HG02884 (cell line): ENCODE data around the gene UBXN1.

Source experiments
- ATAC-seq: cut with Tn5 transposase; IDR thresholded peaks from one replicate; pipeline ENCODE4 v1.9.1; 2021; ENCODE audit warnings: mild to moderate bottlenecking, moderate library complexity; ENCODE audit not compliant: unreplicated experiment

UBXN1 gene, protein sequence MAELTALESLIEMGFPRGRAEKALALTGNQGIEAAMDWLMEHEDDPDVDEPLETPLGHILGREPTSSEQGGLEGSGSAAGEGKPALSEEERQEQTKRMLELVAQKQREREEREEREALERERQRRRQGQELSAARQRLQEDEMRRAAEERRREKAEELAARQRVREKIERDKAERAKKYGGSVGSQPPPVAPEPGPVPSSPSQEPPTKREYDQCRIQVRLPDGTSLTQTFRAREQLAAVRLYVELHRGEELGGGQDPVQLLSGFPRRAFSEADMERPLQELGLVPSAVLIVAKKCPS

GRCh38 chr11:62678770-62679696 lies at the start of gene UBXN1:
UBXN1 (minus strand) TSS chr11:62679073; CDS start chr11:62678923, 150 bp downstream.
- peak; percentile 69 for ATAC-seq

DNA sequence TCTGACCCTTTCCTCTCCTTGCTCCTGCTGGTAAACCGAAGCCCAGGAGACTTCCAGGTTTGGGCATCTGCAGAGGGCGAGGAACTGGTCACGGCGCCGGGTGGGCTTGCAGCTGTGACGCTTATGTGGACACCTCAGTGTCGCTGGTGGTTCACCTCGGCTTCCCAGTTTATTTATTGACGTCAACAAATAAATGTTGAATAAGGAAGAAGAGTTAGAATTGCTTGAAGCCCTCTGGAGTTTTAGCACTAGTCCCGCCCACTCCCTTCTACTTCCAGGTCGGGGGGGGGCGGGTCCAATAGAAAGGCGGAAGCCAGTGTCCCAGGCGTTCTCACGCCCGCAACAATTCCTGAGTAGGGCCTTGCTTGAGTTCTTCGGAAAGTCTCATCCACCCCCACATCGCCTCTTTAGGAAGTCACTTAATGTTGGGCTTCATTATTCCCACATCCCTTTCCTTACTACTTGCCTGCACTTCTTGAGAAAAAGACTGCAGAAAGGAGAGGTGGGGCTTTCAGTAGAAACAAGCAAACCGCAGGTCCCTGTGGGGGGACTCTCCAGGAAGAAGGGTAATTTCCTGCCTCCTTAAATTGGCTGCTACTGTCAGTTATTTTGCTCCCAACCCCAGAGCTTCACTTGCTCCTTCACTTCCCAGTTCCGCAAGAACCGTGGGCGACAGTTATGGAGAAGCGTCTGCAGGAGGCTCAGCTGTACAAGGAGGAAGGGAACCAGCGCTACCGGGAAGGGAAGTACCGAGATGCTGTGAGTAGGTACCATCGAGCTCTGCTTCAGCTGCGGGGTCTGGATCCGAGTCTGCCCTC lies 49.5 kb upstream of the UBXN1 start, which contains the start of gene TTC9C:
TSS of gene TTC9C (plus strand) at position 316 of the 818 bp plus-strand sequence. CDS start at position 679, 363 bp downstream.
- peak; percentile 13 for ATAC-seq

DNA sequence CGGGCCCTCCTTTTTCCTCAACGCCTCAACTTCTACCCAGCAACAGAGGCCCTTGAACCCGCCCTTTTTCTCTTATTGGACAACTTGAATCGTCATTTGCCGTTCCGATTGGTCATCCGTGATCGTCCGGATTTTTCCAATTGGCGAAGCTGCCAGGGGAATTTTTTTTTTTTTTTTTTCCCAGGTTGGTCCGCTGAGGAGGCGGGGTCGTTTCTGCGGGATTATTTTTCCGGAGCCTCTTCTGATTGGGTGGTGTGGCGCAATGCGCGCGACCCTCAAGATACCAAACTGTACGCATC lies 48.9 kb upstream of the UBXN1 start:
- ATAC-seq = peak; percentile 46

- ATAC-seq = peak; percentile 60
Observed at GRCh38 chr11:62727165-62727871, 48.4 kb upstream of the UBXN1 start, which contains the start of gene HNRNPUL2. HNRNPUL2 (minus strand) TSS chr11:62727457; CDS start chr11:62727156, 301 bp downstream.

DNA sequence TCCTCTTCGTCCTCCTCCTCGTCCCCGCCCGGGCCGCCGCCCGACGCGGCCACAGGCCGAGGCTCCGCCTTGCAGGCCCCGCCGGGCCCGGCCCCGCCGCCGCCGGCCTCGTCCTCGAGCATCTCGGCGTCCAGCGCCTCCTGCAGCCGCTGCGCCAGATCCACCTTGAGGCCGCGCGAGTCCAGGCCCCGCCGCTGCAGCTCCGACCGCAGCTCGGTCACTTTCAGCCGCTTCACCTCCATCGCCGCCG lies 48.0 kb upstream of the UBXN1 start:
- ATAC-seq = peak; percentile 2

DNA sequence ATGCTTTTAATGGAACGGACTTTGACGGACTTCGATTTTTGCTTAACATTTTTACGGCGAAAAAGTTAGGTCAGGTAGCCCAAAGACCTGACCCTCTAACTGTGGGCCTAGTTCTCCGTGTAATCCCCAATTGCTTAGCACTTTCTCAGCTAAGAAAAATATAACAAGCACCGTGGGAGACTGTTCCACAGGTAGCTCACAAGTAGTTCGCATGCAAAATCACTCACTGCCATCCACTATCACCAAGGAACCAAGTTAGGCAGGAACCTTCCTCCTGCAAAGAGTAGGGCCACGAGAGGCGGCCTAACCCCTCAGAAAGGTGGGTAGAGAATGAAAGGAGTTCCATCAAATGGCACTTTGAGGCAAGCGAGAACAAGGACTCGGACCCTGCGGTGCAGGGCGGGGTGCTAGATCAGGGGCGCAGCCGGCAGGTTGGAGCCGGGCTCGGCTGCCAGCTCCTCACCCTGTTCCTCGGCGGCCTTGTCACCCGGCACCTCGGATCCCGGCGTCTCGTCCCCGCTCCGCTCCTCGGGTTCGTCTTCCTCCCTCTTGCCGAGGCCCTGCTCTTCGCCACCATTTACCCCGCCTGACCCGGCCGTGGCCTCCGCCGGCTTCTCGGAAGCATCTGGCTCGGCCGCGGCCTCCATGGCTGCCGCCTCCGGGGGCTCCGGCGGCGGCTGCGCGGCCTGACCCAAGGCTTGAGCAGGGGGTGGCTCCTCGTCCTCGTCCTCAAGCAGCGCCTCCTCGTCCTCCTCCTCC lies 47.5 kb upstream of the UBXN1 start:
- no peak for ATAC-seq

- ATAC-seq = no peak
Observed at GRCh38 chr11:62725646-62726045, 46.8 kb upstream of the UBXN1 start.

DNA sequence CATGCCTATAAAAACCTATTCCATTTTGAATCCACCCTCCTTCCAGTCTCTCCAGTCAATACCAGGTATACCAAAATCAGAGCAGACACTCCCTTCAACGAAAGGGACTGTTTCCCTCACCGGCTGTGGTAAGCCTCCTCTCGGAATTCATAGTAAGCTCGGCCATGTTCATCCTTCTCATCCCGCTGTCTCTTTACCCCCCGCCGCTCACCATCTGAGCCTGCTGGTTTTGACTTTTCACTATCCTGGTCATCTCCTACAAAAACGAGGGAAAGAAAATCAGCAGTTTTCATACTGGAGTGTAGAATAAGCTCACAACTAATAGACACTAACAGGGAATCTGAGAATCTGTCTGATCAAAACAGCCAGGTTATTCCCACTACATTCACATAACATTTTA lies 45.3 kb upstream of the UBXN1 start:
- ATAC-seq = no peak

DNA sequence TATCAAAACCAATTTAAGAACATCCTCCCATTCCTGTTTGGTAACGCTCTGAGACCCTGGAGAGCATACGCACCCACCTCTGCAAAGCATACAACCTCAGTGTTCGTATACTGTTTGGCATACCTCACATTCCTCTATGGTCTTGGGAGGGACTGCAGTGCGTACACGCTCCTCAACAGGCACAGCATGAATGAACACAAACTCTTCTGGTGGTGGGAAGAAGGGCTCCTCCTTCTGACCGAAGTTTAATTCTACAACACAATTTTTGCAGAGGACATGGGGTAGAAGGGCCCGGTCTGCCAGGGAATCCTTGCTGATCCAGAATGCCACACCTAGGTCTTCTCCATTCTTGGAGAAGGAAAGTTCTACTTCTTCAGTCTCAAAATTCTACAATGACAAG lies 43.1 kb upstream of the UBXN1 start:
- no peak for ATAC-seq

DNA sequence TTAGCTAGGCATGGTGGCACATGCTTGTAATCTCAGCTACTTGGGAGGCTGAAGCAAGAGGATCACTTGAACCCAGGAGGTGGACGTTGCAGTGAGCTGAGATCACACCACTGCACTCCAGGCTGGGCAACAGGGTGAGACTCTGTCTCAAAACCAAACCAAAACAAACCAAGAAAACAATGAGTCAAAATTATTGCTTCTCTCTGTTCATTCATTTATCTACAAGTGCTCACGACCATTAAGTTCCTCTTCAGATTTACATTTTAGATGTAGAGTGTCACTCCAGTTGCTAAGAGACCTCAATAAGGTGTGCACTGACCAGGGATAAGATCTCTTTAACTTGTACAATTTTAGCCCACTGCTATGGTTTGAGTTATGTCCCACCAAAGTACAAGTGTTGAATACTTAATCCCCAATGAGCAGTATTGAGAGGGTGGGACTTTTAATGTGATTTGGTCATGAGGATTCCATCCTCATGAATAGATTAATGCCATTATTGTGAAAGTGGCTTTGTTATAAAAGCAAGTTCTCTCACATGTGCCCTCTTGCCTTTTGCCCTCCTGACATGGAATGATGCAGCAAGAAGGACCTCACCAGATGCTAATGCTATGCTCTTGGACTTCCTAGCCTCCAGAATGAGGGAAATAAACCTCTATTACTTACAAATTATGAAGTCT lies 40.6 kb upstream of the UBXN1 start:
- ATAC-seq = no peak

- no peak for ATAC-seq
Observed at GRCh38 chr11:62716816-62717215, 37.9 kb upstream of the UBXN1 start.

DNA sequence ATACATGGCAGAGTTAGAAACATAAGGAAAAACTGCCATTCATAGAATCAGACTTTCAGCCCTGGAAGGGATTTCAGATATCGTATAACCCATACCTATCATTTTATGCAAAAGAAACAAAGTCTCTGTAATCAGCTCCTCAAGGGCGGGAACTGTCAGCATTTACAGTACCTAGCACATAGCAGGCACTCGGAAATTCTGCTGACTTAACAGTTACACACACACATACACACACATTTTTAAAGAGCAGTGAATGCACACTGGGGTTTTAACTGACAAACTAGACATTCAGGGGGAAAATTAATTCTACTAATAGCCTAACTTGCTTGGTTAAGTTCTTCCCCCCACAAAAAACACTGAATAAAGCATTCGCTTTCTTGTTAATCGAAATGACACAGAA lies 37.3 kb upstream of the UBXN1 start:
- ATAC-seq = no peak

- ATAC-seq = no peak
Observed at GRCh38 chr11:62715150-62716130, 36.6 kb upstream of the UBXN1 start.

- ATAC-seq = no peak
Observed at GRCh38 chr11:62713343-62713742, 34.5 kb upstream of the UBXN1 start.

DNA sequence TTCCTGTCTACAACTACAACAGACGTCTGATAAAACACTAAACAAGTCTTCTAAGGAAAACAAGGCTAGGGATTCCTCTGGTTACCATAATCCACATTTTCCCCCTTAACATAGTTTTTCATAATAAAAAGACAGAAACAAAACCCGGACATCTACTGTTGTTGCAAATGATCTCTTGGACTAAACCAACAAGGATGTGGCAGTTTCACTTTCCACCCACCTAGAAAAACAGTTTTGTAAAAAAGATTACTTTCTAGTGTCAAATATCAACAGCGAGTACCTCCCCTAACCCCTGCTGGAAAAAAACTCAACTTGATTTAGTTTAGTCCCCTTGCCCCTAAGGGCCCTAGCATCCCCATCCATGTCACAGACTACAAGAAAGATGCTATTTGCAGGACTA lies 34.0 kb upstream of the UBXN1 start:
- ATAC-seq = no peak

DNA sequence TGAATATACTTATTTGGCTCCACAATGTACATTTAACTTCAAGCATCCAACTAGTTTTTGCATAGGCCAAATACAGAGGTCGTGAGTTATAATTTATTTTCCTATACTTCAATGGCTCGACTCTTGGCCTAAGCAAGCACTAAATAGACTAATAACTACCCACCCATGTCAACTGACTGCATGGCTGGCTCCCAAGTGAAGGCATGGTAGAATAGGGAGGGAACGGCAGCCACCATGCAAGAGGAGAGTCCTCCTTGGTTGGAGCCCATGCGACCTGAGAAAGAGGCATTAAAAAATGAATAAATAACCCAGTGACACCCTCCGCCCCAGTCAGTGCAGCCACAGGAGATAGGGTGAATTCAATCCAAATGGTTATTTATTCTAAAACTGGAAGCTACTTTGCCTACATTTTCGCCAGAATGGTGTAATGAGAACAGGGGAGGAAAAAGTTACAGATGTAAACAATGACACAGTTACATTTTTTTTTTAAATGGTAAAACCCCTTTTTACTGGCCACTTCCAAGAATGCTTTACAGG lies 33.5 kb upstream of the UBXN1 start:
- ATAC-seq = no peak

DNA sequence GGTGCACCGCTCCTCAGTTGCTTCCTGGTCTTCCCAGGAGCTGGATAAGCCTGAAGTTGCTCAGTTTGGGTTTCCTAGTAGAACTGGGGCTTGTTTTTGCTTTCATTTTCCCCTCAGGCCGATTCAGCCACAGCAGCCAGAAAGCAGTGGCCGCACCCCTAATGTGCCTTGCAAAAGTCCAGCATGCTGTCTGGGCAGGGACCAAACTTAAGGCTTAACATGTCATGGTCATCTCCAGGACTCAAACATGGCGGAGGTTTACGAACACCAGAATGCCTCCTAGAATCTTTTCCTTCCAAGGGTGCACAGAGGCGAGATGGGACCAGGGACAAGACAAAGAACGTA lies 31.1 kb upstream of the UBXN1 start:
- no peak for ATAC-seq
